ENCODE measurements around the gene INPP4B.

DNA sequence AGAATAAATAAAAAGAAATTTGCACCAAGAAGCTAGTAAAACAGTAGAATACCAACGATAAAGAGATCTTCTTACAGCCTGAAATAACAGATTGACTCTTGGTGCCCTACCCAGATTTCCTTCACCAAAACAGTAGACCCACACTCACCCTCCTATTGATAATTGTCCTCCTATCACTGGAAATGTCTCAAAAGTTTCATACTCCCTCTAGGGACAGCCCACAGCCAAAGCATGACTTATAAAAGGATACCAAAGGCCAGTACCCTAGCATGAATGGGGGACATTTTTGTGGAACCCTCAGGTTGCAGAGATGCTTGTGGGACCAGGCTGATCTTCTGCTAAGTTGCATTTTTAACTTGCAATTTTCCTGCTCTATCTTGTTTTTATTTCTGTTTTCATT lies 104.1 kb downstream of the INPP4B start:
- TF ChIP-seq, protein P1, sequence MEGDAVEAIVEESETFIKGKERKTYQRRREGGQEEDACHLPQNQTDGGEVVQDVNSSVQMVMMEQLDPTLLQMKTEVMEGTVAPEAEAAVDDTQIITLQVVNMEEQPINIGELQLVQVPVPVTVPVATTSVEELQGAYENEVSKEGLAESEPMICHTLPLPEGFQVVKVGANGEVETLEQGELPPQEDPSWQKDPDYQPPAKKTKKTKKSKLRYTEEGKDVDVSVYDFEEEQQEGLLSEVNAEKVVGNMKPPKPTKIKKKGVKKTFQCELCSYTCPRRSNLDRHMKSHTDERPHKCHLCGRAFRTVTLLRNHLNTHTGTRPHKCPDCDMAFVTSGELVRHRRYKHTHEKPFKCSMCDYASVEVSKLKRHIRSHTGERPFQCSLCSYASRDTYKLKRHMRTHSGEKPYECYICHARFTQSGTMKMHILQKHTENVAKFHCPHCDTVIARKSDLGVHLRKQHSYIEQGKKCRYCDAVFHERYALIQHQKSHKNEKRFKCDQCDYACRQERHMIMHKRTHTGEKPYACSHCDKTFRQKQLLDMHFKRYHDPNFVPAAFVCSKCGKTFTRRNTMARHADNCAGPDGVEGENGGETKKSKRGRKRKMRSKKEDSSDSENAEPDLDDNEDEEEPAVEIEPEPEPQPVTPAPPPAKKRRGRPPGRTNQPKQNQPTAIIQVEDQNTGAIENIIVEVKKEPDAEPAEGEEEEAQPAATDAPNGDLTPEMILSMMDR (IDR thresholded peaks at IDR 0.05; ENCODE audit: low read depth, low read length) = peak; percentile 13; the same call in 1 of the 2 replicates
- no peak for TF ChIP-seq EZH2phosphoT487 (IDR thresholded peaks at IDR 0.05; ENCODE audit: low read depth)
